GM19240 (cell line): ENCODE data around the gene RXYLT1.
"Not testable (repeated sequence)": the region's sequence is repeated elsewhere in the genome, so short reads cannot be mapped to it uniquely, and the experiment has no call there.

Experiments used
- DNase-seq: peaks from one replicate; pipeline ENCODE4 v3.0.0; 2011; ENCODE audit warnings: low spot score; ENCODE audit not compliant: insufficient read length

Gene RXYLT1

GRCh38 chr12:63779498-63780481 is at the start of gene RXYLT1:
RXYLT1 (plus strand) TSS chr12:63779909; CDS start chr12:63779961, 52 bp downstream.
- peak; percentile 69 for DNase-seq

- DNase-seq, result not testable (repeated sequence)
These were observed 46.9 kb upstream of the RXYLT1 start for GRCh38 chr12:63732779-63733178.

- DNase-seq, result not testable (repeated sequence)
These were observed 46.1 kb upstream of the RXYLT1 start for GRCh38 chr12:63733585-63733984.

- DNase-seq, result not testable (repeated sequence)
These were observed 39.2 kb upstream of the RXYLT1 start for GRCh38 chr12:63740551-63740950.

- DNase-seq, result not testable (repeated sequence)
These were observed 38.3 kb upstream of the RXYLT1 start for GRCh38 chr12:63741431-63741830.

- DNase-seq, result not testable (repeated sequence)
These were observed 35.6 kb upstream of the RXYLT1 start for GRCh38 chr12:63744110-63744509.

GRCh38 chr12:63746470-63746869 is 33.2 kb upstream of the RXYLT1 start:
- not testable (repeated sequence) for DNase-seq

GRCh38 chr12:63747136-63747535 is 32.6 kb upstream of the RXYLT1 start:
- DNase-seq, result not testable (repeated sequence)

GRCh38 chr12:63747553-63747952 is 32.2 kb upstream of the RXYLT1 start:
- no peak for DNase-seq

GRCh38 chr12:63752283-63752682 is 27.4 kb upstream of the RXYLT1 start:
- no peak for DNase-seq

- no peak for DNase-seq
These were observed 26.9 kb upstream of the RXYLT1 start for GRCh38 chr12:63752841-63753240.

- no peak for DNase-seq
These were observed 26.0 kb upstream of the RXYLT1 start for GRCh38 chr12:63753743-63754142.

- DNase-seq, result no peak
These were observed 15.2 kb upstream of the RXYLT1 start for GRCh38 chr12:63764481-63764880.

- DNase-seq, result no peak
These were observed 13.2 kb upstream of the RXYLT1 start for GRCh38 chr12:63766498-63766897.

- no peak for DNase-seq
These were observed 9.3 kb upstream of the RXYLT1 start for GRCh38 chr12:63770375-63770774.

GRCh38 chr12:63777340-63777739 is 2.4 kb upstream of the RXYLT1 start:
- no peak for DNase-seq

GRCh38 chr12:63782466-63782865 is 2.8 kb downstream of the RXYLT1 start:
- no peak for DNase-seq

GRCh38 chr12:63787306-63787705 is 7.6 kb downstream of the RXYLT1 start:
- DNase-seq, result no peak

GRCh38 chr12:63790608-63790945 is 10.9 kb downstream of the RXYLT1 start:
- DNase-seq, result no peak

GRCh38 chr12:63792338-63792737 is 12.6 kb downstream of the RXYLT1 start:
- DNase-seq, result no peak

GRCh38 chr12:63795032-63795687 is 15.5 kb downstream of the RXYLT1 start:
- DNase-seq, result no peak

- DNase-seq, result no peak
These were observed 16.2 kb downstream of the RXYLT1 start for GRCh38 chr12:63795944-63796343.
